Uterus (tissue), 2 donors: Measurements from ENCODE around the gene IL1RL1.

Experiments used
- POLR2A ChIP-seq, 2 donors: fragments of 450-650 bp; IDR thresholded peaks; one replicate each; pipeline ENCODE4 v1.6.1; 2016; ENCODE audit warnings: antibody characterized with exemption in 2 of 2, mild to moderate bottlenecking in 1 of 2, moderate library complexity in 1 of 2
- TF ChIP-seq, protein P1 (sequence below), 4 experiments: fragments of 200-600 bp in 2 of 4; fragments of 450-650 bp in 2 of 4; sonication (generic) in 2 of 4; IDR thresholded peaks; one replicate each; pipeline ENCODE4 v1.5.1; 2016 to 2019; ENCODE audit warnings: antibody characterized with exemption in 4 of 4, mild to moderate bottlenecking in 2 of 4, moderate library complexity in 1 of 4

DNA sequence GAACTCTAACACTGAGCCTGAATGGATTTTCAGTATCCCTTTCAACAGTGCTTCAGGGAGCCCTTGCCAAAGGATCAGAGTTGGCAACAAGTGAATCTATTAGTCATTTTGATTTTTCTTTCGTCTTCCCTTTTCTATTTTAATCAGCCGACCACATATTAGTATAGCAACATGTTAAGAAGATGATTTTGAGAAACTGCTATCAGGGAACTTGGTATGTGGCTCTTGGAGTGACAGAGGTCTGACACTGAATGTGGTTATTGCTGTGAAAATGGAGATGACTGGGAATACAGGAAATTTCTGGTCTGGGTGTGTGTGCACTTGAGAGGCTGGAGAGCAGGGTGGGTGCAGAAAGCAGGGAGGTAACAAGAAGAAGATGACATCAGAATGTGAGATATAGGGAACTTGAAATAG lies 28.7 kb upstream of the IL1RL1 start:
- TF ChIP-seq, protein P1, sequence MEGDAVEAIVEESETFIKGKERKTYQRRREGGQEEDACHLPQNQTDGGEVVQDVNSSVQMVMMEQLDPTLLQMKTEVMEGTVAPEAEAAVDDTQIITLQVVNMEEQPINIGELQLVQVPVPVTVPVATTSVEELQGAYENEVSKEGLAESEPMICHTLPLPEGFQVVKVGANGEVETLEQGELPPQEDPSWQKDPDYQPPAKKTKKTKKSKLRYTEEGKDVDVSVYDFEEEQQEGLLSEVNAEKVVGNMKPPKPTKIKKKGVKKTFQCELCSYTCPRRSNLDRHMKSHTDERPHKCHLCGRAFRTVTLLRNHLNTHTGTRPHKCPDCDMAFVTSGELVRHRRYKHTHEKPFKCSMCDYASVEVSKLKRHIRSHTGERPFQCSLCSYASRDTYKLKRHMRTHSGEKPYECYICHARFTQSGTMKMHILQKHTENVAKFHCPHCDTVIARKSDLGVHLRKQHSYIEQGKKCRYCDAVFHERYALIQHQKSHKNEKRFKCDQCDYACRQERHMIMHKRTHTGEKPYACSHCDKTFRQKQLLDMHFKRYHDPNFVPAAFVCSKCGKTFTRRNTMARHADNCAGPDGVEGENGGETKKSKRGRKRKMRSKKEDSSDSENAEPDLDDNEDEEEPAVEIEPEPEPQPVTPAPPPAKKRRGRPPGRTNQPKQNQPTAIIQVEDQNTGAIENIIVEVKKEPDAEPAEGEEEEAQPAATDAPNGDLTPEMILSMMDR (IDR thresholded peaks at IDR 0.05): no peak
- TF ChIP-seq POLR2A (IDR thresholded peaks at IDR 0.05): no peak
